HG03045 (cell line): ENCODE results near the gene ETV1.
"Not testable (repeated sequence)": the region's sequence is repeated elsewhere in the genome, so short reads cannot be mapped to it uniquely, and the experiment has no call there.

Experiments
- ATAC-seq: cut with Tn5 transposase; IDR thresholded peaks from one replicate; pipeline ENCODE4 v1.9.1; 2021; ENCODE audit warnings: mild to moderate bottlenecking, moderate library complexity; ENCODE audit not compliant: unreplicated experiment

The ETV1 gene

DNA sequence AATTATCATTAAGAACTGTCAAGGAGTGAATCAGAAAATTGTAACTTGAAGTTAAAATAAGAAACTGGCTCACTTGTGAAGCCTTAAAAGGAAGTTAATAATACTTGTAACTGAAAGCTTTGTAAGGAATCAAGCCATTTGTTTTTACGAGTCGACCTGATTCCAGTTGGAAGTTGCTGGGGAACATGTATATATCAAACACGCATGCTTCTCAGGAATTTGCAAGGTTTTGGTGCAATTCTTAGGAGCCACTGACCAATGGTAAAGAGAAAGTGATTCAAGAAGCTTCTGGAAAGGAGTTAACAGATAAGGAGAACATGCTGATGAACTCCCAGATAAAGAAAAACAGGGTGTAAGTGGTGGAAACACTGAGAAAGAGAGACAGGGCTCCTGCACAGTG, 56.4 kb downstream of the ETV1 start:
- no peak for ATAC-seq

DNA sequence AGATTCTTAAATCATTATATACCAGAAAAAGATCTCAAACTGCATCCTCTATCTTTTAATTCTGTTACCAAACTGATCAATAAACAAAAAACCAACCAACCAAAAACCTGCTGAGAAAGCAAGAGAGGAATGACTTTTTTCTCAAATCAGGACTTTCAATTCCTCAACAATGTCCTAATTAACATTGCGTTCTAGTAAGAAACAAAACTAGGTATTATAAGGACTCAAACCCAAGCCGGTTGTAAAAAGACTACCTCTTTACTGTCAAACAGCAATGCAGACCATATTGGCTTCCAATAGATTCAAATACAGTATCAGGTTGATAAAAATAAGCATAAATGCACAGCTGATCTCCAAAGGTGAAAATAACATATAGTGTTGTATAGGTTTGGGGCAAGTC, 57.3 kb downstream of the ETV1 start:
- no peak for ATAC-seq

DNA sequence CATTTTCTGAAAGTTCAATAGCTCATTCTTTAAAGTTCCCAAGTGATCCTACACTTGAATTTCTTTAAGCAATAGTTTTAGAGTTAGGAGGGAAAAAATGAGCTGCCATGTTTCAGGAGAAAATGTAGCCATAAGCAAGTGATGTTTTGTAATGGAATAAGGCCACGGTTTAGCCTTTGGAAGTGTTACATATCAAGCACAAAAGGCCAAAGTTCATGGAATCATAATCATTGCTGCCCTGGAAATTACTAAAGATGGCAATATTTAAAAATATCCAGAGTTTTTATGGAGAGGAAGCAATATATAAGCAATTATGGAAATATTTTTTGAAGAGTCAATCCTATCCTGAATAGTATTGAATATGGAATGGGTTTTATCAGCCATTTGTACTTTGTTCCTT, 68.4 kb downstream of the ETV1 start:
- ATAC-seq = no peak

DNA sequence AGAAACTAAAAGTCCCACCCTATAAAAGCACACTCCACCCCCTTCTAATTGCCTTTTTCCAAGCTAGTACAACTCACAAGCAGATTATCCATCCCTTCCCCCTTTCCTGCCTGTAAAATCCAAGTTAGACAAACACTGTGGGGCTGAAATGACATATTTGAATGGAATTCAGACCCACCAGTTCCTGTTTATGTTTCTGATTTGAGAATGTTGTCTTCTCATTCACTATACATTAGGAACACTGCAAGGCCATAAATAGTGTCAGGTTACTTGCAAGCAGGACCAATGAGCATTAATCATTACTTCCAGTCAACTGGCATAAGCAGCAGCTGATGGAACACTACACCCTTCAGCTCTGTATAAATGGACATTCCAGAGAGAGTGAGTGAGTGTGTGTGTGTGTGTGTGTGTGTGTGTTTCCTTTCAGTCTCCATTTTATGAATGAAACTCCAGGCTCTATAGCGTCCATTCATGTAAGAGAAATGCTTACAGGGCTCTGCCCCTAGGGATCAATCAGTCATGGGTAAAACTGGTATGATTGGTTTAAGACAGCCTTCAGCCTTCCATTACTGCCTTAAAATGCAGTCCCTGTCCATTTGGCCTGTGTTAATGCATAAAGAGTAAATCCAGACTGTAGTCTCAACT, 69.3 kb downstream of the ETV1 start:
- no peak for ATAC-seq

DNA sequence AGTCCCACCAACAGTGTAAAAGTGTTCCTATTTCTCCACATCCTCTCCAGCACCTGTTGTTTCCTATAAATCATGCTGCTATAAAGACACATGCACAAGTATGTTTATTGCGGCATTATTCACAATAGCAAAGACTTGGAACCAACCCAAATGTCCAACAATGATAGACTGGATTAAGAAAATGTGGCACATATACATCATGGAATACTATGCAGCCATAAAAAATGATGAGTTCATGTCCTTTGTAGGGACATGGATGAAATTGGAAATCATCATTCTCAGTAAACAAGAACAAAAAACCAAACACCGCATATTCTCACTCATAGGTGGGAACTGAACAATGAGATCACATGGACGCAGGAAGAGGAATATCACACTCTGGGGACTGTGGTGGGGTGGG, 71.1 kb downstream of the ETV1 start:
- not testable (repeated sequence) for ATAC-seq

GRCh38 chr7:13917103-13917502, 72.4 kb downstream of the ETV1 start:
- ATAC-seq = not testable (repeated sequence)

DNA sequence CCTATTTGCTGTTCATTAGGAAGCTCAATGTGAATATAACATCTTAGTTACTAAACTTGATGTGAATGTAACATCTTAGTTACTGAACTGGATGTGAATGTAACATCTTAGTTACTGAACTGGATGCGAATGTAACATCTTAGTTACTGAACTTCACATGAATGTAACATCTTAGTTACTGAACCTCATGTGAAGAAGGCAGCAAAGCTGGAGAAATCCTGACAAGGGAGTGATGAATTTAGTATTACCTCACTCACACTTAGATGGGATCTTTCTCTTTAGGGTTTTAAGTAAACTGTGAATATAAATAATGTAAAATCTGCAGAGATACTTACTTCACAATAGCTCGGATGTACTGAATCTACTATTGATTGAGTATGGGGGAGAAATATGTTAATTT, 73.6 kb downstream of the ETV1 start:
- ATAC-seq = no peak

- ATAC-seq = no peak
Measured at GRCh38 chr7:13912715-13913278, 76.7 kb downstream of the ETV1 start.

DNA sequence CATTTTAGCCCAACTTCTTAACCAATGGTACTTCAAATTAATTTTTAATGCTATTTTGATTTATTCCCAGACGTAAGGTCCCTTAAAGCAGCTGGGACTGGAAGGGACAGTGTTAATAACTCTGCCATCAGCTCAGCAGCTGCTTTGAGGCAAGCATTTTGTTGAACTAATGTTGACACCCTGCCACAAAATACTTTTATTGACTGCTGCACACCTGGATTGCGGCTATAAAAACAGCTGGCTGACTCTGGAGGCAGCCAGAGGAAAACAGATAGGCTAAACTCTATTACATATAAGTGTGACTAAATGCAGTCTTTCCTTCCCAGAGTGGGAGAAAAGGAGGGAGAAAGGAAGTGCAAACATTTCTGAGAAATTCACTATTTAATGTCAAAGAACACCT, 77.6 kb downstream of the ETV1 start:
- ATAC-seq = no peak

DNA sequence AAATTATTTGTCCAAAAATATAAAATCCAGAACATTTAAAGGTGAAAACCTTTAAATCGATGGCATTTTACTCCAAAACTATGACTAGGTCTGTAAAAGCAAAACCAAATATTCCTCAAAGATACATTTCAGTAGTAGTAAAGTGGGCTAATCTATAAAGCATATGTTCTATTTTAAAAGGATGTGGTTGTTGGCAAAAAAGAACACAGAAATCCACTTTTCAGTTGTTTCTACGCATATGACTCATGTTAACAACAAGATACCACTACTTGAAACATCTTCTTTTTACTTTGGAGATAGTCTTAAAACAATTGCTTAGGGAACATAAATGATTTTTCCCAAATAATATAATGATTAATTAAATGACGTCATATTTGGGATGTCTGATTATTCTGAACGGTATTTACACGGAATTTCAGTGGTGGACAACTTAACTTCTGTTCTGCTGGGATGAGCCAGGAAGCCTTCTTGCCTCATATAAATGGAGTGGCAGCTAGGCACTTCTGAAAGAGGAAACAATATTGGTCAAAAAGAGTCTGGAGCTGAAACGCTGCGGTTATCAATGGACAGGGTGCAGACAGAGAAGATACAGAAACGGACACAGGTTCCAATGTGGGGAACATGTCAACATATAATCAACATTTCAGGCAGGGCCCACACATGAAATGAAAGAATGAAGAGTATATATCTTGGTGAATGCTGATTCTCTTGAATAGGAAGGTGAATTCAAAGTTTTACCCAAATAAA, 78.5 kb downstream of the ETV1 start:
- no peak for ATAC-seq

DNA sequence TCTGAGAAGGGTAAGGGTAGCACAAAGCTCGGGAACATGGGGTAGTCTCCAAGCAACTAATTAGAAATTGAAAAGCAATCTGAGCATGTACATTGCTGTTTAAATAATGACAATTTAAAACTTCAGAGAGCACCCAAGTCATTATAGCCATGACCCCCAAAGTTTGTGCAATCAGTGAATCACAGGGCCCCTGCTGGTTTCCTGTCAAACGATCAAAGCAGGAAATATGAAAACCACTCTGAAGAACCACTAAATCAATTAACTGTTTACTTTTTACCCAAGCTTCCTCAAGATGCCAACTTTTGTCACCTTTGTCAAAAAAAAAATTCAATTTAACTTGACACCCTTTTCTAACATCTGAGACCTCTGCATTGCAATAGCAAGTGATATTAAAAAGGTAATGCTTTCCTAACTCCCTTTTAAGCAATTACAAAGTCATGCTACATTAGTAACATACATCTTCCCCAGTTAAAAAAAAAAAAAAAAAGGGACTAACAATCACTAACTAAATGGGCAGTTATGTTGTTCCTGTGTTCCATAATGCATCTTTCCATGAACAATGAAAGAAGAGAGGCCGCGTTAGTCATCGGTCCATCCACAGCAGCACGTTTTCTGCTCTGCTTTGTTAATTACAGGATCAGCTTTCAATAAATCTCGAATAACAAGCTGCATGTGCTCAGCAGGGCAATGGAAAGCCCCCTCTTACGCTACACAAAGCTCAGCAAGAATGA, 80.6 kb downstream of the ETV1 start:
- no peak for ATAC-seq

DNA sequence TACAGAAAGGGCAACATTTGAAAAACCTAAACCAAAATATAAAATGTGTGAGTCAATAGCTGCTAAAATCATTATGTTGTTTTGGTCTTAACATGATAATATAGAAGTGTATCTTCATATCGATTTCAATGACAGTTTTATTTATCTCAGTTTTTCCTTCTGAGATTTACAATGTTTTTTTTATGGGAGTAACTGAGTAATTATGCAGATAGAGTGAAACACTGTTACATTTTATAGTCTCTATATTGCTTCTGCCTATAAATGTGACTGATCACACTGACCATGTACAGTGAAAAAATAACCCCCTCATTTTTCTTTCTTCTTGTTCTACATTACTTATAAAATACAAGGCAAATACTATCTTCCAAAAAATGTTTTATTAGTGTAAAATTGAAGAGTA, 81.6 kb downstream of the ETV1 start:
- no peak for ATAC-seq

- ATAC-seq = no peak
Measured at GRCh38 chr7:13904689-13905088, 84.8 kb downstream of the ETV1 start.

GRCh38 chr7:13904007-13904406, 85.5 kb downstream of the ETV1 start:
- no peak for ATAC-seq

DNA sequence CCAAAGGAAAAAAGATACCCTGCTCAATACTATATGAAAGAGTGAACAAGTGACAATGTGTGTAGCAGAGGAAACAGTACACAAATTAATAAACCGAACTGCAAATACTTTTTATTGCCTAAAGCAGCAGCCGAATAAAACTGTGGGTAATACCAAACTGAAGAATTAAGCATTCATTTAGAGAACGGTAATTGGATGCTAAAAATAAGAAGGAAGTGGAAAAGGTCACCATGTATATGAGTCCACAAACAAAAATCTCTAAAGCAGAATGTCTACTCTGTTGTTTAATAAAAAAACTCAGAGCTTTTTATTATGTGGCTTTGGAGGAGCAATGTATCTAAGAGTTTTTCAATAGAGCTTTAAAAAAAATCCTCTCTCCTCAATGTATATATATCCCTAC, 87.9 kb downstream of the ETV1 start:
- no peak for ATAC-seq

DNA sequence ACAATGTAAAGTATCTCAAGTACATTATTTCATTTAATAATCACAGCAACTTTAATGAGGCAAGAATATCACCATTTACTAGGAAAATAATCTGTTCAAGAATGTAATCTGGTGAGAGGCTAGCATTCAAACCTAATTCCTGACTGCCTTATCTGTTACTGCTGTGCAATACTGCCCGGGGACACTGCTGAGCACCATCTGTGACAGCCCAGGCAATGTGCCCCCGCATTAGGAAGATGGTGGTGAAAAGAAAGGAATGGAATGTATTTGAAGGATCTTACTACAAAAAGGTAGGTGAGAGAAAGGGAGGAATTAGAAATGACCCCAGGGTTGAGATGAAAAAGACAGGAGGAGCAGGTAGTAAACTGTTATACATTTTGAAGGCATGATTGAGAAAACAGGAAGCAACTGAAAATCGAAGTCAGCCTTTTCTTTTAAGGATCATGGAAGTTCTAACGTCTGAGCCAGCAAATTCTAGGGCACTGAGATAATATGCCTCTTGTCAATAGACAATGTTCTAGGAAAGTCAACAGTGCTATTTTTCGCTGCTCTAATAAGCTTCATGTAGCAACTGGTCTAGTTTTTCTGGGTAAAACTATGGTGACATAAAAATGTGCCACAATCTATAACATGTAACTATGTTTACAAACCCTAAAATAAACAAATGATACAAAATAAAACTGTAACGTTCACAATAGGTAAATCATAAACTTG, 90.4 kb downstream of the ETV1 start:
- ATAC-seq = no peak

DNA sequence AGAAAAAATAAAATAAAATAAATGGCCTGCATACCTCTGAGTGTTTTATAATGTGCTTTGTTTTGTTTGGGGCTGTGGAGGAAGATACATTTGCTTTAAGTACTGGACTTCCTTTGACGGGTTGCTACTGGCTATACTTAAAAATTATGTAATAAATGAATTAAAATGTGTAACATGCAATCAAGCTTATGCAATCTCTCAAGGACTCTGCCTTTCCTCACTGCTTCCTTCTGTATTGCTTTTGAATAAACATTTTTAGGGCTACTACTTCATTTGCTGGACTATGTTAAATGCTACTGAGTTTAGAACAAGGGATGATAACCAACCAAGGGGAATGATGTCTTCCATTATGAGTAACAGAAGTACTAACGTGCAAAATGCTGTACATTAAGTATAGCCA, 91.6 kb downstream of the ETV1 start:
- no peak for ATAC-seq

- ATAC-seq = no peak
Measured at GRCh38 chr7:13894954-13895353, 94.5 kb downstream of the ETV1 start.

DNA sequence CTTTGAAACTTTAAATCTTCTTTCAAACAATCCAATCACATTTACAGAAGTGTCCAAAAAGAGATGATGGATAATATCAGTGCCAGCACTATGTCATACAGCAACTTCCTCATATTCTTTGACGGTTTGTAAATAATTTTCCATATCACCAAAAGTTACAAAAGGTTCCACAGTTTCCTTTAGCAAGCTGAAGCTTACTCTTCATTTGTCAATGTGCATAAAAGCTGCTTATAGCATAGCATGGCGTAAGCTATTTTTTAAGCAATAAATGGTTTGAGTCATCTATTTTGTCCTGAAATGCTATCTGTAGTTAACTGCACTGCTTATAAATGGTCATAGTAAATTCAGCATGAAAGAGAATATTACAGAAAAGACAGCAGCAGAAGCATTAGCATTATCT, 95.1 kb downstream of the ETV1 start:
- ATAC-seq = no peak

- ATAC-seq = no peak
Measured at GRCh38 chr7:13890793-13891192, 98.7 kb downstream of the ETV1 start.

DNA sequence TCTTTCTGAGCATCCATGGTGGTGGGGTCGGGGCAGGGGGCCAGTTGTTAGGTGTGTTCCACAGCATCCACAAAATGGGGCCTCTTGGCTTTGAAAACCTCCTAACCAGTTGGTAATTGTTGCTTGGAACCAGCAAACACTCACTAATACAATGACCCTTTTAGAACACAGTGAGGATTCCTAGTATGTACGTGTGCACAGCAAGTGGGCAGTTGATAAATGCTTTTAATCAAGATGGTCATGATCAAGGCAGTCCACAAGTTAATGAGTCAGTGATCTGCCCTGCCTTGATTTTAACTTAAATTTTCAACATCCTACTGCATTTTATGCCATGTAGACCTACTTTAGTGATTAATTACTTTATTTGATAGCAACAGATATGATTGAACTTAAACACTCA, 103.1 kb downstream of the ETV1 start:
- ATAC-seq = no peak
